ENCODE measurements around the gene DAGLA.

Gene DAGLA

GRCh38 chr11:61734767-61735166 is 54.6 kb downstream of the DAGLA start:
- H2AFZ ChIP-seq (ENCODE audit: low read length), result no peak overlapping the region
- H3K4me1 ChIP-seq (ENCODE audit: low read length), result no peaks in the 10 kb centered on the region
- H3K4me3 ChIP-seq (ENCODE audit: low read length), result no peak overlapping the region
- no peaks in the 10 kb centered on the region for H3K36me3 ChIP-seq (replicated peaks; ENCODE audit: insufficient read depth, low read length)
- H3K27me3 ChIP-seq (replicated peaks; ENCODE audit: insufficient read depth, low read length), result peaks cover 64% of the 10 kb centered on the region
- H3K9me2 ChIP-seq (replicated peaks; ENCODE audit: insufficient read depth, low read length), result no peaks in the 10 kb centered on the region
- no peaks in the 10 kb centered on the region for H3F3A ChIP-seq (ENCODE audit: insufficient read depth, low read length)
- H3K9ac ChIP-seq (ENCODE audit: low read length), result no peak overlapping the region
- no peaks in the 10 kb centered on the region for H3K9me3 ChIP-seq (replicated peaks; ENCODE audit: insufficient read depth, low read length)
- TF ChIP-seq CTCF (IDR thresholded peaks at IDR 0.05; ENCODE audit: low read length) (no peak), EZH2phosphoT487 (IDR thresholded peaks at IDR 0.05; ENCODE audit: low read length) (no peak), EZH2 (optimal IDR thresholded peaks at IDR 0.05; ENCODE audit: low read depth, low read length) (no peak)
- H3K4me2 ChIP-seq (ENCODE audit: low read depth, low read length), result no peak overlapping the region
- H3K79me2 ChIP-seq (ENCODE audit: low read length), result no peaks in the 10 kb centered on the region
- H3K27ac ChIP-seq (ENCODE audit: low read length), result no peak overlapping the region
- no peaks in the 10 kb centered on the region for H4K20me1 ChIP-seq (ENCODE audit: insufficient read depth, low read length)
- DNase-seq, result no peak

- H3K9ac ChIP-seq (ENCODE audit: low read length), result no peak overlapping the region
- TF ChIP-seq EZH2phosphoT487 (IDR thresholded peaks at IDR 0.05; ENCODE audit: low read length) (no peak), EZH2 (optimal IDR thresholded peaks at IDR 0.05; ENCODE audit: low read depth, low read length) (no peak), CTCF (IDR thresholded peaks at IDR 0.05; ENCODE audit: low read length) (no peak)
- no peaks in the 10 kb centered on the region for H3K9me3 ChIP-seq (replicated peaks; ENCODE audit: insufficient read depth, low read length)
- H3K9me2 ChIP-seq (replicated peaks; ENCODE audit: insufficient read depth, low read length), result no peaks in the 10 kb centered on the region
- no peak overlapping the region for H3K4me3 ChIP-seq (ENCODE audit: low read length)
- no peak overlapping the region for H2AFZ ChIP-seq (ENCODE audit: low read length)
- H3K4me2 ChIP-seq (ENCODE audit: low read depth, low read length), result no peak overlapping the region
- H3K36me3 ChIP-seq (replicated peaks; ENCODE audit: insufficient read depth, low read length), result no peaks in the 10 kb centered on the region
- DNase-seq, result no peak
- peaks cover 64% of the 10 kb centered on the region for H3K27me3 ChIP-seq (replicated peaks; ENCODE audit: insufficient read depth, low read length)
- no peaks in the 10 kb centered on the region for H4K20me1 ChIP-seq (ENCODE audit: insufficient read depth, low read length)
- H3F3A ChIP-seq (ENCODE audit: insufficient read depth, low read length), result no peaks in the 10 kb centered on the region
- H3K27ac ChIP-seq (ENCODE audit: low read length), result no peak overlapping the region
- H3K79me2 ChIP-seq (ENCODE audit: low read length), result no peaks in the 10 kb centered on the region
- H3K4me1 ChIP-seq (ENCODE audit: low read length), result no peaks in the 10 kb centered on the region
Observed at GRCh38 chr11:61735391-61735790, 55.2 kb downstream of the DAGLA start.

- H3K4me1 ChIP-seq (ENCODE audit: low read length), result no peaks in the 10 kb centered on the region
- H3K9me2 ChIP-seq (replicated peaks; ENCODE audit: insufficient read depth, low read length), result no peaks in the 10 kb centered on the region
- no peak for DNase-seq
- no peak overlapping the region for H3K27ac ChIP-seq (ENCODE audit: low read length)
- no peak overlapping the region for H2AFZ ChIP-seq (ENCODE audit: low read length)
- H3K27me3 ChIP-seq (replicated peaks; ENCODE audit: insufficient read depth, low read length), result peaks cover 64% of the 10 kb centered on the region
- H3K79me2 ChIP-seq (ENCODE audit: low read length), result no peaks in the 10 kb centered on the region
- no peaks in the 10 kb centered on the region for H3K36me3 ChIP-seq (replicated peaks; ENCODE audit: insufficient read depth, low read length)
- H3K9ac ChIP-seq (ENCODE audit: low read length), result no peak overlapping the region
- H4K20me1 ChIP-seq (ENCODE audit: insufficient read depth, low read length), result no peaks in the 10 kb centered on the region
- no peak for TF ChIP-seq CTCF (IDR thresholded peaks at IDR 0.05; ENCODE audit: low read length)
- TF ChIP-seq EZH2 (optimal IDR thresholded peaks at IDR 0.05; ENCODE audit: low read depth, low read length), result no peak
- no peak for TF ChIP-seq EZH2phosphoT487 (IDR thresholded peaks at IDR 0.05; ENCODE audit: low read length)
- no peak overlapping the region for H3K4me2 ChIP-seq (ENCODE audit: low read depth, low read length)
- no peak overlapping the region for H3K4me3 ChIP-seq (ENCODE audit: low read length)
- no peaks in the 10 kb centered on the region for H3K9me3 ChIP-seq (replicated peaks; ENCODE audit: insufficient read depth, low read length)
- H3F3A ChIP-seq (ENCODE audit: insufficient read depth, low read length), result no peaks in the 10 kb centered on the region
Observed at GRCh38 chr11:61736310-61736709, 56.1 kb downstream of the DAGLA start.

Measured in MM.1S (cell line).